GM19035 (cell line): ENCODE data around the gene UBR3.
"Not testable (repeated sequence)": the region's sequence is repeated elsewhere in the genome, so short reads cannot be mapped to it uniquely, and the experiment has no call there.

Source experiments
- ATAC-seq: cut with Tn5 transposase; IDR thresholded peaks from one replicate; pipeline ENCODE4 v1.9.1; 2021; ENCODE audit not compliant: unreplicated experiment

The UBR3 gene

GRCh38 chr2:169827272-169828140 is at the start of gene UBR3:
UBR3 (plus strand) TSS chr2:169827454; CDS start chr2:169827508, 54 bp downstream.
- peak; percentile 75 for ATAC-seq

- ATAC-seq: no peak
These were observed 48.8 kb upstream of the UBR3 start for GRCh38 chr2:169778446-169778845.

GRCh38 chr2:169781249-169782013 is 45.8 kb upstream of the UBR3 start:
- ATAC-seq: no peak

- no peak for ATAC-seq
These were observed 44.7 kb upstream of the UBR3 start for GRCh38 chr2:169782513-169782912.

- no peak for ATAC-seq
These were observed 36.7 kb upstream of the UBR3 start for GRCh38 chr2:169790581-169790980.

GRCh38 chr2:169795181-169795580 is 32.1 kb upstream of the UBR3 start:
- no peak for ATAC-seq

- ATAC-seq: no peak
These were observed 30.8 kb upstream of the UBR3 start for GRCh38 chr2:169796441-169796840.

- ATAC-seq: no peak
These were observed 29.7 kb upstream of the UBR3 start for GRCh38 chr2:169797601-169798000.

GRCh38 chr2:169798397-169798717 is 28.9 kb upstream of the UBR3 start:
- peak; percentile 5 for ATAC-seq

GRCh38 chr2:169798718-169799592 is 28.3 kb upstream of the UBR3 start, which contains the start of gene SSB:
SSB (plus strand) TSS chr2:169798871; CDS start chr2:169800961, 2,090 bp downstream.
- peak; percentile 96 for ATAC-seq

- no peak for ATAC-seq
These were observed 23.8 kb upstream of the UBR3 start for GRCh38 chr2:169803480-169803879.

GRCh38 chr2:169806586-169806985 is 20.7 kb upstream of the UBR3 start:
- no peak for ATAC-seq

GRCh38 chr2:169808221-169808620 is 19.0 kb upstream of the UBR3 start:
- no peak for ATAC-seq

- no peak for ATAC-seq
These were observed 11.4 kb upstream of the UBR3 start for GRCh38 chr2:169815849-169816248.

GRCh38 chr2:169816961-169817360 is 10.3 kb upstream of the UBR3 start:
- ATAC-seq: not testable (repeated sequence)

GRCh38 chr2:169817369-169817768 is 9.9 kb upstream of the UBR3 start:
- ATAC-seq: not testable (repeated sequence)

GRCh38 chr2:169818241-169818640 is 9.0 kb upstream of the UBR3 start:
- no peak for ATAC-seq

- ATAC-seq: no peak
These were observed 8.1 kb upstream of the UBR3 start for GRCh38 chr2:169819106-169819505.

GRCh38 chr2:169820101-169820500 is 7.2 kb upstream of the UBR3 start:
- ATAC-seq: not testable (repeated sequence)

GRCh38 chr2:169822036-169822435 is 5.2 kb upstream of the UBR3 start:
- no peak for ATAC-seq

- no peak for ATAC-seq
These were observed 4.4 kb upstream of the UBR3 start for GRCh38 chr2:169822785-169823392.
